MCF 10A (cell line): Measurements from ENCODE around the gene TTC34. TPM values are rescaled to one million over a fixed set of nuclear protein-coding genes. Genes with fewer than 3 reads are reported as not detected.

Source experiments
- BruUV-seq: library from RNA; stranded (reverse); fragments of 400-500 nt; replicated peaks from 2 replicates; lab custom pipeline; 2021; lab: Mats Ljungman, UMichigan
- CTCF ChIA-PET: fragments of 300-600 bp; sonication (Branson Sonifier 250); formaldehyde crosslinking; extraction: SDS; loops from one replicate; lab custom pipeline; 2021; ENCODE audit warnings: antibody characterized with exemption, inconsistent platforms; lab: Yijun Ruan, JAX
- POLR2A ChIA-PET: fragments of 300-600, 350-650 bp; sonication (Branson Sonifier 250); formaldehyde crosslinking; extraction: SDS; loops from one replicate; lab custom pipeline; 2020; ENCODE audit warnings: antibody characterized with exemption, inconsistent platforms; lab: Yijun Ruan, JAX
- DNase-seq: peaks from one replicate; pipeline ENCODE4 v3.0.0-alpha.2; 2018; ENCODE audit not compliant: unreplicated experiment
- H3K27ac Mint-ChIP-seq: one replicate; pipeline ENCODE4 v1.8.0; 2022; ENCODE audit warnings: mild to moderate bottlenecking, low read depth, mixed read lengths; ENCODE audit not compliant: unreplicated experiment
- H3K27me3 Mint-ChIP-seq: one replicate; pipeline ENCODE4 v1.8.0; 2022; ENCODE audit warnings: mixed read lengths; ENCODE audit not compliant: insufficient read depth, unreplicated experiment
- H3K36me3 Mint-ChIP-seq: one replicate; pipeline ENCODE4 v1.8.0; 2022; ENCODE audit warnings: mild to moderate bottlenecking, moderate library complexity, mixed read lengths; ENCODE audit not compliant: insufficient read depth, unreplicated experiment
- H3K4me1 Mint-ChIP-seq: one replicate; pipeline ENCODE4 v1.8.0; 2022; ENCODE audit warnings: mixed read lengths; ENCODE audit not compliant: insufficient read depth, unreplicated experiment
- H3K4me3 Mint-ChIP-seq: one replicate; pipeline ENCODE4 v1.8.0; 2022; ENCODE audit warnings: mild to moderate bottlenecking, moderate library complexity, mixed read lengths; ENCODE audit not compliant: unreplicated experiment
- H3K9me3 Mint-ChIP-seq: one replicate; pipeline ENCODE4 v1.8.0; 2022; ENCODE audit warnings: mixed read lengths; ENCODE audit not compliant: unreplicated experiment
- CTCF ChIP-seq: fragments of 200-600 bp; IDR thresholded peaks from one replicate; pipeline ENCODE4 v1.8.0; 2022; ENCODE audit warnings: antibody characterized with exemption, mild to moderate bottlenecking; ENCODE audit not compliant: unreplicated experiment
- intact Hi-C: fragments of 100-400 bp; cut with micrococcal nuclease; formaldehyde crosslinking; loops from 2 replicates; pipeline ENCODE4 v1.14.1; 2022
- total RNA-seq: library from RNA; stranded (reverse); gene quantifications from 2 replicates; pipeline ENCODE4 v1.2.3, GENCODE V29; 2022

The TTC34 gene
- total RNA-seq, 1 experiment from 2014 or later: 0.47 TPM

- intact Hi-C loops: no loop called here
- BruUV-seq: no TSS peak
- H3K9me3 Mint-ChIP-seq: no peaks in the 10 kb centered on the region
These were observed 194.4 kb downstream of the TTC34 start for GRCh38 chr1:2606881-2607621.

GRCh38 chr1:2606396-2606880 is 195.1 kb downstream of the TTC34 start:
- intact Hi-C loops: no loop called here
- no peak for TF ChIP-seq CTCF
- no peaks in the 10 kb centered on the region for H3K4me1 Mint-ChIP-seq
- no peak overlapping the region for H3K4me3 Mint-ChIP-seq
- H3K36me3 Mint-ChIP-seq: no peaks in the 10 kb centered on the region
- BruUV-seq: no TSS peak
- no peak for DNase-seq
- H3K27me3 Mint-ChIP-seq: peaks cover 18% of the 10 kb centered on the region
- CTCF ChIA-PET: interaction anchor here (0.6 kb wide), 1 partner anchor 980 kb away, joined by 3 read pairs; no protein-coding TSS in a partner anchor
- H3K27ac Mint-ChIP-seq: no peak overlapping the region
- H3K9me3 Mint-ChIP-seq: no peaks in the 10 kb centered on the region
- POLR2A ChIA-PET: no interaction called here

More at GRCh38 chr1:2606881-2607621, 194.4 kb downstream of the TTC34 start:
- Mint-ChIP-seq H3K27me3 (peaks cover 12% of the 10 kb centered on the region), H3K4me3 (no peak overlapping the region), H3K4me1 (no peaks in the 10 kb centered on the region), H3K36me3 (no peaks in the 10 kb centered on the region), H3K27ac (no peak overlapping the region)
- DNase-seq: no peak
- TF ChIP-seq CTCF: no peak
- ChIA-PET POLR2A (no interaction called here), CTCF (interaction anchor here (0.6 kb wide), 1 partner anchor 13 kb away, joined by 3 read pairs; no protein-coding TSS in a partner anchor)

- no peak for DNase-seq
- CTCF ChIA-PET: interaction anchor here (0.6 kb wide), 2 partner anchors 661 to 980 kb away, joined by 3 to 4 read pairs; no protein-coding TSS in a partner anchor
- Mint-ChIP-seq H3K27me3 (peaks cover 25% of the 10 kb centered on the region), H3K4me1 (no peaks in the 10 kb centered on the region), H3K27ac (no peak overlapping the region), H3K36me3 (no peaks in the 10 kb centered on the region), H3K9me3 (no peaks in the 10 kb centered on the region), H3K4me3 (no peak overlapping the region)
- POLR2A ChIA-PET: no interaction called here
- BruUV-seq: no TSS peak
- intact Hi-C loops: no loop called here
- TF ChIP-seq CTCF: no peak
These were observed 195.7 kb downstream of the TTC34 start for GRCh38 chr1:2605509-2606395.
